CD1c-positive myeloid dendritic cell (primary cell): Measurements from ENCODE around the gene DACH1.

Experiments
- DNase-seq: peaks from one replicate; pipeline ENCODE4 v3.0.0-alpha.2; 2016; ENCODE audit errors: extremely low spot score

Gene DACH1

GRCh38 chr13:71395053-71395452 is 472.0 kb downstream of the DACH1 start:
- DNase-seq = no peak

DNA sequence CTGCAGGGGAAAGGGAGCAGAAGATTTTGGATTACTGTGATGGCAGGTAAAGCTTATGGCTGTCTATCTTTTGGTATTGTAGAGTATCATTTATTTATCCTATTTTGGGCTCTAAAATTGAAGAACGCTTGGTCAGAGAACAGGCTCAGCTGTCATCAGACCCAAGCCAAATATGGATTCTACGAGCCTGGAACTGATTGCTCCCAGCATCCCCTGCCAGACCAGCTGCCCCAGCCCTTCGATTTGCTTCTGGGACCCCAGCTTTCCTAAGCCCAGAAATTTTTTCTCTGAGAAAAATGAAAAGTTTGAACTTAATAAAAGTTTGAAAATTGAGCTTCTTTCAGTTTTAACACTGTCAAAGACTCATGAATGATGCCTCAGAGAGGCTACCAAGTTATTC is 472.8 kb downstream of the DACH1 start:
- DNase-seq = no peak
